Measurements from ENCODE around the gene CDC42BPG. TPM values are rescaled to one million over a fixed set of nuclear protein-coding genes. Genes with fewer than 3 reads are reported as not detected.

Gene CDC42BPG
- total RNA-seq, 1 experiment from 2014 or later: 3.7 TPM

DNA sequence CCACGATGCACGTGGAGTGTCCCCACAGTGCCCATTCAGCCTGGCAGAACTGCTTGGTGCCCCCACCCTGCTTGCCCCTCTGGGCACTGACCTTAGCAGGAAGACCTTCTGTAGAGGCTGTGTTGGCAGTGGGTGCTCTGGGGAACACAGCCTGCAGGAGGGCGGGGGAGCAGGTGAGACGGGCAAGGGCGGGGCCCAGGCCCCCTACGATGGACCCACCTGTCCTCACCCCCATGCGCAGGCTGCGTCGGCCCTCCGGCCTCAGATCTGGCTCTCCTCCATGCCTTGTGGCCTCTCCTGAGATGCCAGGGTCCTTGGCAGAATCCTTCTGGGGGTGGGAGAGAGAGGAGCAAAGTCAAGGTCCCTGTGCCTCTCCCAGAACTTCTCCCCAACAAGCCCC is 10.9 kb downstream of the CDC42BPG start:
- BruUV-seq (replicated peaks): no TSS peak
- POLR2A ChIA-PET: no interaction called here

DNA sequence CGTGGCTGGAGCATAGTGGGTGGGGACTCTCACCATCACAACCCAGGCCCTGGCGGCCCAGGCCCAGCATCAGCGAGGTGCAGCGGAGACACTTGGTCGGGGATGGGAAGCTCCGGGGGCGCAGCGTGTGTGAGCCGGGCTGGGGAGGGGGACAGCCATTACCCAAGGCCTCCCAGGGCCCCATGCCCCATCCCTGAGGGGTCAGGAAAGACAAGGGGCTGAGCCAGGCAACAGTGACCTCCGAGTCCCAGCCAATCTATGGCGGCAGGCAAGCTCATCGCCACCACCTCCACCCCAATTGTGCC is 11.3 kb downstream of the CDC42BPG start:
- ChIA-PET POLR2A (no interaction called here), CTCF (interaction anchor here (0.6 to 3.9 kb wide), 2 partner anchors 14 to 45 kb away, joined by 3 to 16 read pairs; no protein-coding TSS in a partner anchor)
- DNase-seq (ENCODE audit: unreplicated experiment): no peak
- no peaks in the 10 kb centered on the region for H3K27me3 Mint-ChIP-seq (ENCODE audit: insufficient read depth, unreplicated experiment)
- H3K9me3 Mint-ChIP-seq (ENCODE audit: unreplicated experiment): no peaks in the 10 kb centered on the region
- H3K27ac Mint-ChIP-seq (ENCODE audit: low read depth, unreplicated experiment): no peak overlapping the region
- intact Hi-C loops (cut with micrococcal nuclease): no loop called here
- H3K4me1 Mint-ChIP-seq (ENCODE audit: insufficient read depth, unreplicated experiment): peaks cover 10% of the 10 kb centered on the region
- TF ChIP-seq, protein P1, sequence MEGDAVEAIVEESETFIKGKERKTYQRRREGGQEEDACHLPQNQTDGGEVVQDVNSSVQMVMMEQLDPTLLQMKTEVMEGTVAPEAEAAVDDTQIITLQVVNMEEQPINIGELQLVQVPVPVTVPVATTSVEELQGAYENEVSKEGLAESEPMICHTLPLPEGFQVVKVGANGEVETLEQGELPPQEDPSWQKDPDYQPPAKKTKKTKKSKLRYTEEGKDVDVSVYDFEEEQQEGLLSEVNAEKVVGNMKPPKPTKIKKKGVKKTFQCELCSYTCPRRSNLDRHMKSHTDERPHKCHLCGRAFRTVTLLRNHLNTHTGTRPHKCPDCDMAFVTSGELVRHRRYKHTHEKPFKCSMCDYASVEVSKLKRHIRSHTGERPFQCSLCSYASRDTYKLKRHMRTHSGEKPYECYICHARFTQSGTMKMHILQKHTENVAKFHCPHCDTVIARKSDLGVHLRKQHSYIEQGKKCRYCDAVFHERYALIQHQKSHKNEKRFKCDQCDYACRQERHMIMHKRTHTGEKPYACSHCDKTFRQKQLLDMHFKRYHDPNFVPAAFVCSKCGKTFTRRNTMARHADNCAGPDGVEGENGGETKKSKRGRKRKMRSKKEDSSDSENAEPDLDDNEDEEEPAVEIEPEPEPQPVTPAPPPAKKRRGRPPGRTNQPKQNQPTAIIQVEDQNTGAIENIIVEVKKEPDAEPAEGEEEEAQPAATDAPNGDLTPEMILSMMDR (IDR thresholded peaks at IDR 0.05; ENCODE audit: unreplicated experiment): no peak
- no peak overlapping the region for H3K4me3 Mint-ChIP-seq (ENCODE audit: unreplicated experiment)
- peaks cover 18% of the 10 kb centered on the region for H3K36me3 Mint-ChIP-seq (ENCODE audit: insufficient read depth, unreplicated experiment)
- no TSS peak for BruUV-seq (replicated peaks)

More for the DNA sequence above, 10.9 kb downstream of the CDC42BPG start:
- intact Hi-C loops (cut with micrococcal nuclease): no loop called here
- Mint-ChIP-seq H3K27ac (ENCODE audit: low read depth, unreplicated experiment) (no peak overlapping the region), H3K9me3 (ENCODE audit: unreplicated experiment) (no peaks in the 10 kb centered on the region), H3K36me3 (ENCODE audit: insufficient read depth, unreplicated experiment) (peaks cover 18% of the 10 kb centered on the region), H3K4me3 (ENCODE audit: unreplicated experiment) (no peak overlapping the region), H3K4me1 (ENCODE audit: insufficient read depth, unreplicated experiment) (peaks cover 10% of the 10 kb centered on the region), H3K27me3 (ENCODE audit: insufficient read depth, unreplicated experiment) (no peaks in the 10 kb centered on the region)
- TF ChIP-seq, protein P1 (IDR thresholded peaks at IDR 0.05; ENCODE audit: unreplicated experiment): no peak
- CTCF ChIA-PET: interaction anchor here (0.6 to 3.9 kb wide), 2 partner anchors 14 to 46 kb away, joined by 3 to 16 read pairs; no protein-coding TSS in a partner anchor
- no peak for DNase-seq (ENCODE audit: unreplicated experiment)

DNA sequence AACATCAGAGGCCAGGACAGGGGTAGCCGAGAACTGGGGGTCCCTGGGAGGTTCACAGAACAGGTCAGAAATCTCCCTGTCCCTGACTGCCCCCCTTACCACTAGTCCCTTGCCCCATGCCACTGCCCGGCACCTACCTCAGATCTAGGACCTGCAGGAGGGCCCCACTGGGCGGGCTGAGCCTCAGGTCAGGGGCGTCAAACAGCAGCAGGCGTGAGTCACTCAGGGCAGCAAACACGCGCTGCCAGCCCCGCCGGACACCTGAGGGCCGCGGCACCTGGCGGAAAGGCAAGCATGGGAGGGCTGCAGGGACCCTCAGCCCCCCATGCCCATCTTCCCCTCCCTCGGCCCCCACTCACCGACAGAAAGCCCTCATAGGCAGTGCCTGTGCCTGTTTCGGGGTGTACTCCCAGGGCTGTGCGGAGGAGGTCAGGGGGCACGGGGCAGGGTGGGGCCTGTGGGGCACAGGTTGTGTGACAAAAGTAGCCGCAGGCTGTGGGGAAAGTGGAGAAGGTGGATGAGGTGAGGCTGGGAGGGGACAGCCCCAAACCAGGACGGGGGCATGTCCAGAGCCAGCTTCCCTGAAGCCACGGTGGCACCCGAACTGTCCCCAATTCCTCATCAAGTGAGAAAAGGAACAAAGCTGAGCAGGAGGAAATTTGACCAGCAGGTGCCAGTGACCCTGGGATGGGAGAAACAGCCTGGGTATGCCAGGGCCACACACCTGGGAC is 11.8 kb downstream of the CDC42BPG start:
- Mint-ChIP-seq H3K27ac (ENCODE audit: low read depth, unreplicated experiment) (no peak overlapping the region), H3K36me3 (ENCODE audit: insufficient read depth, unreplicated experiment) (peaks cover 18% of the 10 kb centered on the region), H3K9me3 (ENCODE audit: unreplicated experiment) (no peaks in the 10 kb centered on the region), H3K4me3 (ENCODE audit: unreplicated experiment) (no peak overlapping the region), H3K27me3 (ENCODE audit: insufficient read depth, unreplicated experiment) (no peaks in the 10 kb centered on the region), H3K4me1 (ENCODE audit: insufficient read depth, unreplicated experiment) (peaks cover 10% of the 10 kb centered on the region)
- DNase-seq (ENCODE audit: unreplicated experiment): no peak
- POLR2A ChIA-PET: no interaction called here
- intact Hi-C loops (cut with micrococcal nuclease): no loop called here
- no TSS peak for BruUV-seq (replicated peaks)
- CTCF ChIA-PET: no interaction called here
- TF ChIP-seq, protein P1 (IDR thresholded peaks at IDR 0.05; ENCODE audit: unreplicated experiment): no peak

DNA sequence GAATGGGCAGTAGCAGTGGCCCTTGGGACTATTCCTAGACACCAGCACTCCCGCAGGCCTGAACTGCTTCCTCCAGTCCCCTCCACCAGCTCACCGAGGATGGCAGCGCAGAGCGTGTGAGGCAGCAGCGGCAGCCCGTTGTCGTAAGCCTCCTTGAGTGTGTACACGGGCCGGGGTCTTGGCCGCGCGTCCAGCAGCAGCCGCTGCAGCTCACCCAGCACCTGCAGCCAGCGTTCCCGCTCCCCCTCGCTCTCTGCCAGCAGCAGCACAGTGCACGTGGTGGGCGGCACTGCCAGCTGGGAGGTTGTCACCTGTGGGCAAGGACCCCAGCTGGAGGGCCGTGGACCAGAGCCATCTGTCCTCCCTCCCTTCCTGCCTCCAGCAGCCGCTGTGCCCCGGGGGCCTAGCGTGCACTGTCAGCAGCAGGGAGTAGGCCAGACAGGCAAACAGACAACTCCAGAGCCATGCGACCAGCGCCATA is 13.0 kb downstream of the CDC42BPG start:
- Mint-ChIP-seq H3K4me3 (ENCODE audit: unreplicated experiment) (no peak overlapping the region), H3K9me3 (ENCODE audit: unreplicated experiment) (no peaks in the 10 kb centered on the region), H3K27ac (ENCODE audit: low read depth, unreplicated experiment) (no peak overlapping the region), H3K27me3 (ENCODE audit: insufficient read depth, unreplicated experiment) (no peaks in the 10 kb centered on the region), H3K4me1 (ENCODE audit: insufficient read depth, unreplicated experiment) (peaks cover 10% of the 10 kb centered on the region), H3K36me3 (ENCODE audit: insufficient read depth, unreplicated experiment) (peaks cover 18% of the 10 kb centered on the region)
- DNase-seq (ENCODE audit: unreplicated experiment): no peak
- no TSS peak for BruUV-seq (replicated peaks)
- ChIA-PET CTCF (no interaction called here), POLR2A (no interaction called here)
- intact Hi-C loops (cut with micrococcal nuclease): no loop called here
- TF ChIP-seq, protein P1 (IDR thresholded peaks at IDR 0.05; ENCODE audit: unreplicated experiment): no peak

Measured in MCF 10A (cell line).